K562 (cell line): Measurements from ENCODE around the gene ZNF275. TPM values are rescaled to one million over a fixed set of nuclear protein-coding genes. Genes with fewer than 3 reads are reported as not detected.
A peak's percentile ranks its signal among the peaks of the same experiment; 100 is the strongest.

ENCODE experiments used
- ATAC-seq: fragments of 200-7000 bp; cut with Tn5 transposase; 3 replicates; pipeline ENCODE4 v1.9.1; 2020; ENCODE audit warnings: moderate library complexity
- BruUV-seq: library from RNA; stranded (reverse); fragments of 400-500 nt; replicated peaks from 2 replicates; lab custom pipeline; 2021; lab: Mats Ljungman, UMichigan
- CTCF ChIA-PET: fragments of 300-600 bp; formaldehyde crosslinking; extraction: SDS; loops from one replicate; lab custom pipeline; 2021; ENCODE audit warnings: low intra/inter-chr PET ratio; lab: Yijun Ruan, JAX
- POLR2A ChIA-PET: fragments of 300-600, 350-650 bp; sonication (Branson Sonifier 250); formaldehyde crosslinking; extraction: SDS; loops from one replicate; lab custom pipeline; 2021; ENCODE audit warnings: antibody characterized with exemption, inconsistent platforms; lab: Yijun Ruan, JAX
- DNase-seq, 4 experiments: peaks; one replicate each; pipeline versions ENCODE4 v3.0.0 to v3.0.0-alpha.2; 2011 to 2018; ENCODE audit warnings: low spot score in 3 of 4, mixed read lengths in 3 of 4; ENCODE audit errors: extremely low read depth in 1 of 4
- FAIRE-seq: peaks from 2 replicates; lab custom pipeline; 2011; peaks lifted over from hg19 to GRCh38; lab: Jason Lieb, UNC
- H2AFZ ChIP-seq: 2 replicates; pipeline ENCODE4 v1.6.0; 2011; ENCODE audit warnings: low read depth, low read length, control low read depth, inconsistent platforms
- H3K27ac ChIP-seq: fragments of 200-600 bp; 3 replicates; pipeline ENCODE4 v1.8.0; 2011; ENCODE audit warnings: low read depth, mild to moderate bottlenecking, control low read depth, inconsistent platforms, low read length, moderate library complexity, mixed read lengths; ENCODE audit errors: extremely low read depth
- H3K27me3 ChIP-seq, 2 experiments: fragments of 300-600 bp in 1 of 2; 2 replicates in 1 of 2; 3 replicates in 1 of 2; pipeline versions ENCODE4 v1.6.0 to v1.8.0; 2011; ENCODE audit warnings: inconsistent platforms in 2 of 2, low read length in 2 of 2, mild to moderate bottlenecking in 1 of 2, mixed read lengths in 1 of 2, moderate library complexity in 1 of 2; ENCODE audit not compliant: control insufficient read depth in 2 of 2, insufficient read depth in 2 of 2
- H3K36me3 ChIP-seq: fragments of 300-600 bp; 3 replicates; pipeline ENCODE4 v1.8.0; 2011; ENCODE audit warnings: mild to moderate bottlenecking, low read length, inconsistent platforms; ENCODE audit not compliant: control insufficient read depth, insufficient read depth
- H3K4me1 ChIP-seq, 2 experiments: fragments of 200-600 bp in 1 of 2; replicated peaks in 1 of 2; 2 replicates in 1 of 2; 3 replicates in 1 of 2; pipeline versions ENCODE4 v1.5.1 to v1.8.0; 2011; ENCODE audit warnings: inconsistent platforms in 2 of 2, low read length in 2 of 2, mild to moderate bottlenecking in 1 of 2, mixed read lengths in 1 of 2, moderate library complexity in 1 of 2; ENCODE audit not compliant: control insufficient read depth in 2 of 2, insufficient read depth in 2 of 2
- H3K4me2 ChIP-seq: 2 replicates; pipeline ENCODE4 v1.6.1; 2011; ENCODE audit warnings: low read length, control low read depth, inconsistent platforms, mixed read lengths; ENCODE audit not compliant: insufficient read depth
- H3K4me3 ChIP-seq: fragments of 200-600 bp; sonication (generic), shearing (Covaris generic); 2 replicates; pipeline ENCODE4 v1.5.1; 2016; ENCODE audit warnings: control low read depth, inconsistent platforms
- H3K79me2 ChIP-seq: fragments of 200-600 bp; 3 replicates; pipeline ENCODE4 v1.8.0; 2011; ENCODE audit warnings: low read length, inconsistent platforms; ENCODE audit not compliant: control insufficient read depth, insufficient read depth
- H3K9ac ChIP-seq, 2 experiments: 2 replicates each; pipeline versions ENCODE4 v1.6.0 to v1.6.1; 2011; ENCODE audit warnings: low read depth in 2 of 2, low read length in 2 of 2, control low read depth in 1 of 2, inconsistent platforms in 1 of 2, mild to moderate bottlenecking in 1 of 2, mixed read lengths in 1 of 2; ENCODE audit not compliant: insufficient read depth in 1 of 2
- H3K9me1 ChIP-seq: one replicate; pipeline ENCODE4 v1.6.0; 2011; ENCODE audit warnings: inconsistent platforms, mild to moderate bottlenecking, low read length, moderate library complexity; ENCODE audit not compliant: control insufficient read depth, insufficient read depth
- H3K9me3 ChIP-seq: replicated peaks from 2 replicates; pipeline ENCODE4 v1.5.1; 2011; ENCODE audit warnings: low read depth, low read length, inconsistent platforms; ENCODE audit not compliant: control insufficient read depth, insufficient read depth
- H4K20me1 ChIP-seq: replicated peaks from 2 replicates; pipeline ENCODE4 v1.6.1; 2011; ENCODE audit warnings: low read length, inconsistent platforms, mixed read lengths; ENCODE audit not compliant: control insufficient read depth, insufficient read depth
- ARNT ChIP-seq, 2 experiments: fragments of 450-650 bp; IDR thresholded peaks; 2 replicates each; pipeline ENCODE4 v1.6.1; 2016; ENCODE audit warnings: mild to moderate bottlenecking in 1 of 2
- BCOR ChIP-seq: fragments of 450-650 bp; IDR thresholded peaks from 2 replicates; pipeline ENCODE4 v1.6.1; 2016
- ELF1 ChIP-seq: fragments of 200-800 bp; sonication (Bioruptor generic); IDR thresholded peaks from 2 replicates; pipeline ENCODE4 v1.6.1; 2016; ENCODE audit warnings: missing genetic modification characterization, missing compliant biosample characterization
- RBM39 ChIP-seq: fragments of 200-400 bp; formaldehyde crosslinking; optimal IDR thresholded peaks from 2 replicates; pipeline ENCODE3; 2018; ENCODE audit warnings: low read depth, low read length
- RERE ChIP-seq: sonication (generic); formaldehyde crosslinking; IDR thresholded peaks from 2 replicates; pipeline ENCODE4 v1.8.0; 2023; ENCODE audit warnings: missing genetic modification reagents, mild to moderate bottlenecking, borderline replicate concordance
- TSHZ1 ChIP-seq: fragments of 250-450 bp; sonication (Bioruptor Pico); IDR thresholded peaks from 2 replicates; pipeline ENCODE4 v1.4.0; 2020; ENCODE audit warnings: mild to moderate bottlenecking, moderate library complexity
- XRCC4 ChIP-seq: IDR thresholded peaks from one replicate; pipeline ENCODE4 v1.6.1; 2011; ENCODE audit not compliant: insufficient read depth, insufficient read length; ENCODE audit errors: extremely low read depth
- ZFP91 ChIP-seq: sonication (generic); formaldehyde crosslinking; IDR thresholded peaks from 2 replicates; pipeline ENCODE4 v1.8.0; 2022; ENCODE audit warnings: mild to moderate bottlenecking, missing genetic modification reagents
- ZNF24 ChIP-seq: fragments of 450-650 bp; IDR thresholded peaks from 2 replicates; pipeline ENCODE4 v1.6.1; 2016
- ZNF707 ChIP-seq: fragments of 250-450 bp; sonication (Bioruptor Pico); conservative IDR thresholded peaks from 2 replicates; pipeline ENCODE4 v1.8.0; 2022; ENCODE audit warnings: inconsistent platforms, mild to moderate bottlenecking, moderate library complexity
- WGBS: fragments of 100-300 bp; shearing (Covaris generic); methylation state at CpG from one replicate; pipeline ENCODE4 v1.1.6; 2016; ENCODE audit warnings: low coverage, mixed read lengths; ENCODE audit not compliant: insufficient coverage; ENCODE audit errors: missing lambda C conversion rate; 5-methylcytosine and 5-hydroxymethylcytosine counted together
- in situ Hi-C: fragments of 300-500 bp; cut with MboI; formaldehyde crosslinking; loops from 4 replicates; pipeline ENCODE4 v1.15.0; 2018; ENCODE audit warnings: inconsistent platforms, mixed read lengths
- intact Hi-C: fragments of 100-400 bp; cut with micrococcal nuclease; formaldehyde crosslinking; loops from 2 replicates; pipeline ENCODE4 v1.14.2; 2022
- polyA plus RNA-seq, 8 experiments: library from polyadenylated mRNA; depleted of rRNA in 4 of 8; stranded (reverse) in 5 of 8; unstranded in 3 of 8; fragments of >200 nt; fragmentation: Nextera tagmentation in 2 of 8; fragmentation: Illumina TruSeq in 1 of 8; extraction: Ambion mirVana in 2 of 8; extraction: Trizol in 1 of 8; gene quantifications; 2 replicates each; pipeline versions ENCODE4 v1.2.1 to v1.2.3, GENCODE V29; 2011 to 2014; ENCODE audit warnings: inconsistent platforms in 1 of 8, missing spikeins in 1 of 8
- total RNA-seq, 7 experiments: library from RNA; depleted of rRNA in 6 of 7; stranded (reverse); fragments of >200 nt in 6 of 7; fragmentation: Illumina TruSeq in 2 of 7; extraction: Trizol in 2 of 7; gene quantifications; 2 replicates each; pipeline versions ENCODE4 v1.2.1 to v1.2.3, GENCODE V29; 2011 to 2021; ENCODE audit warnings: low replicate concordance in 1 of 7

Gene ZNF275
- total and polyA plus RNA-seq, 9 of the 15 experiments (the other 6 are each of a cell fraction or from before 2014, with no cell fraction given) = 2.1 to 19.1 (median 12.0) TPM

GRCh38 chrX:153379508-153379907 is 45.6 kb downstream of the ZNF275 start (continued):
- TF ChIP-seq ZFP91 = no peak
- no peak for TF ChIP-seq XRCC4
- no peak for TF ChIP-seq ZNF707 (CRISPR knock-in tag)
- no peak for TF ChIP-seq ELF1
- no peak for TF ChIP-seq ZNF24
- TF ChIP-seq BCOR = no peak

- H3K27me3 ChIP-seq = no peaks in the 10 kb centered on the region; a peak in 1 of 5 replicates
- ChIA-PET CTCF (no interaction called here), POLR2A (no interaction called here)
- H2AFZ ChIP-seq = peak overlapping the region; percentile 70
- H3K9ac ChIP-seq = peak overlapping the region in 1 of 2 experiments; percentile 23; a peak in 1 of 4 replicates
- in situ Hi-C loops = no loop called here
- H3K4me2 ChIP-seq = peak overlapping the region; percentile 18; the same call in 1 of the 2 replicates
- FAIRE-seq = peak; percentile 54
- H3K9me3 ChIP-seq = peaks cover 6% of the 10 kb centered on the region; the same call in 1 of the 2 replicates
- H3K9me1 ChIP-seq = no peaks in the 10 kb centered on the region
- BruUV-seq = no TSS peak
- no peaks in the 10 kb centered on the region for H4K20me1 ChIP-seq
- no peak overlapping the region for H3K4me3 ChIP-seq
- peak in 2 of 4 experiments; percentile 30 to 65 for DNase-seq
- peak overlapping the region; percentile 43; the same call in 2 of the 3 replicates for H3K27ac ChIP-seq
- WGBS = 34% methylated on average over 9 of the region's 13 CpGs
- no peaks in the 10 kb centered on the region for H3K36me3 ChIP-seq
- peak; percentile 39 for ATAC-seq
- intact Hi-C loops = loop anchor here (5.0 kb wide), 1 partner anchor 43 kb away; no protein-coding TSS in a partner anchor
- H3K79me2 ChIP-seq = no peaks in the 10 kb centered on the region
- peaks cover 33% of the 10 kb centered on the region in 2 experiments for H3K4me1 ChIP-seq
- TF ChIP-seq RERE (CRISPR knock-in tag) (no peak), ARNT (IDR thresholded peaks at IDR 0.05) (no peak), TSHZ1 (CRISPR knock-in tag) (no peak), RBM39 (no peak)
These were observed 46.1 kb downstream of the ZNF275 start for GRCh38 chrX:153379971-153380581.
